HepG2 (cell line): ENCODE data around the gene PLCB1. TPM values are rescaled to one million over a fixed set of nuclear protein-coding genes. Genes with fewer than 3 reads are reported as not detected.
A peak's percentile ranks its signal among the peaks of the same experiment; 100 is the strongest.

ENCODE experiments used
- AHR ChIP-seq: IDR thresholded peaks from 2 replicates; pipeline ENCODE4 v1.6.1; 2018; ENCODE audit warnings: missing genetic modification reagents, missing compliant biosample characterization
- ATAD3A ChIP-seq: sonication (generic); formaldehyde crosslinking; IDR thresholded peaks from 2 replicates; pipeline ENCODE4 v1.4.0; 2020; ENCODE audit warnings: missing genetic modification reagents
- CHD4 ChIP-seq: fragments of 200-600 bp; sonication (generic); IDR thresholded peaks from 2 replicates; pipeline ENCODE4 v1.7.0; 2017; ENCODE audit warnings: mild to moderate bottlenecking, low read length, borderline replicate concordance
- EHMT2 ChIP-seq: fragments of 200-600 bp; sonication (generic); IDR thresholded peaks from 2 replicates; pipeline ENCODE4 v1.7.0; 2017; ENCODE audit warnings: antibody characterized with exemption, low read depth, low read length, borderline replicate concordance
- IKZF1 ChIP-seq: fragments of 450-650 bp; IDR thresholded peaks from 2 replicates; pipeline ENCODE4 v1.7.1; 2016
- IKZF4 ChIP-seq: sonication (generic); formaldehyde crosslinking; IDR thresholded peaks from 2 replicates; pipeline ENCODE4 v1.5.1; 2020; ENCODE audit warnings: borderline replicate concordance, mild to moderate bottlenecking, low read depth, missing genetic modification reagents; ENCODE audit errors: not compliant biosample characterization
- KLF15 ChIP-seq: sonication (generic); formaldehyde crosslinking; IDR thresholded peaks from 2 replicates; pipeline ENCODE4 v1.8.1; 2023; ENCODE audit warnings: borderline replicate concordance, mild to moderate bottlenecking, inconsistent platforms, missing genetic modification reagents, mixed read lengths
- RFX1 ChIP-seq: fragments of 450-650 bp; IDR thresholded peaks from 2 replicates; pipeline ENCODE4 v1.6.1; 2017
- TGIF2 ChIP-seq: IDR thresholded peaks from 2 replicates; pipeline ENCODE4 v1.6.1; 2016; ENCODE audit warnings: control low read depth, missing compliant biosample characterization
- ZEB1 ChIP-seq: IDR thresholded peaks from 2 replicates; pipeline ENCODE4 v1.6.1; 2012; ENCODE audit warnings: mild to moderate bottlenecking, low read depth, inconsistent platforms; ENCODE audit not compliant: insufficient replicate concordance
- ZFAT ChIP-seq: sonication (generic); formaldehyde crosslinking; conservative IDR thresholded peaks from 2 replicates; pipeline ENCODE4 v1.8.1; 2023; ENCODE audit warnings: missing genetic modification reagents, inconsistent platforms
- ZNF10 ChIP-seq: sonication (generic); formaldehyde crosslinking; IDR thresholded peaks from 2 replicates; pipeline ENCODE4 v1.4.0; 2020; ENCODE audit warnings: mild to moderate bottlenecking, low read depth, missing genetic modification reagents, borderline replicate concordance
- ZNF382 ChIP-seq: sonication (generic); formaldehyde crosslinking; IDR thresholded peaks from 2 replicates; pipeline ENCODE4 v1.5.0; 2020; ENCODE audit warnings: missing genetic modification reagents, mild to moderate bottlenecking, borderline replicate concordance
- ZNF446 ChIP-seq: sonication (generic); formaldehyde crosslinking; IDR thresholded peaks from 2 replicates; pipeline ENCODE4 v1.5.0; 2020; ENCODE audit warnings: mild to moderate bottlenecking, missing genetic modification reagents
- ZNF484 ChIP-seq: sonication (generic); formaldehyde crosslinking; IDR thresholded peaks from 2 replicates; pipeline ENCODE4 v1.5.1; 2020; ENCODE audit warnings: mild to moderate bottlenecking, low read depth, missing genetic modification reagents, borderline replicate concordance
- ZNF501 ChIP-seq: sonication (generic); formaldehyde crosslinking; IDR thresholded peaks from 2 replicates; pipeline ENCODE4 v1.5.1; 2020; ENCODE audit warnings: mild to moderate bottlenecking, moderate library complexity, missing genetic modification reagents
- ZNF761 ChIP-seq: sonication (generic); formaldehyde crosslinking; conservative IDR thresholded peaks from 2 replicates; pipeline ENCODE4 v1.4.0; 2020; ENCODE audit warnings: mild to moderate bottlenecking, missing genetic modification reagents
- ZSCAN30 ChIP-seq: sonication (generic); formaldehyde crosslinking; IDR thresholded peaks from 2 replicates; pipeline ENCODE4 v1.5.0; 2020; ENCODE audit warnings: mild to moderate bottlenecking, missing genetic modification reagents
- ZZZ3 ChIP-seq: sonication (generic); formaldehyde crosslinking; IDR thresholded peaks from 2 replicates; pipeline ENCODE4 v1.4.0; 2020; ENCODE audit warnings: missing genetic modification reagents, mild to moderate bottlenecking, borderline replicate concordance
- polyA plus RNA-seq, 8 experiments: library from polyadenylated mRNA; depleted of rRNA in 3 of 8; stranded (reverse) in 7 of 8; unstranded in 1 of 8; fragments of >200 nt; fragmentation: Illumina TruSeq in 4 of 8; extraction: Trizol in 4 of 8; gene quantifications; 2 replicates each; pipeline versions ENCODE4 v1.2.1 to v1.2.3, GENCODE V29; 2011 to 2016; ENCODE audit warnings: low read depth in 4 of 8, missing spikeins in 1 of 8, mixed read lengths in 1 of 8; ENCODE audit not compliant: insufficient read depth in 1 of 8
- total RNA-seq, 5 experiments: library from RNA; depleted of rRNA; stranded (reverse); fragments of >200 nt; fragmentation: Illumina TruSeq; extraction: Trizol; gene quantifications; 2 replicates each; pipeline ENCODE4 v1.2.3, GENCODE V29; 2016; ENCODE audit warnings: low read depth in 1 of 5
- TF ChIP-seq, protein P1 (sequence below), 2 experiments: IDR thresholded peaks; 2 replicates each; pipeline ENCODE4 v1.6.1; 2011 to 2012; ENCODE audit warnings: low read length in 2 of 2, borderline replicate concordance in 1 of 2, low read depth in 1 of 2, mild to moderate bottlenecking in 1 of 2, moderate library complexity in 1 of 2
- TF ChIP-seq, protein P2 (sequence below): sonication (generic); formaldehyde crosslinking; IDR thresholded peaks from 2 replicates; pipeline ENCODE4 v1.5.0; 2020; ENCODE audit warnings: missing genetic modification reagents, mild to moderate bottlenecking, borderline replicate concordance
- TF ChIP-seq, protein P3 (sequence below): sonication (generic); formaldehyde crosslinking; IDR thresholded peaks from 2 replicates; pipeline ENCODE4 v1.4.0; 2020; ENCODE audit warnings: mild to moderate bottlenecking, missing genetic modification reagents, borderline replicate concordance
- TF ChIP-seq, protein P4 (sequence below): sonication (generic); formaldehyde crosslinking; IDR thresholded peaks from 2 replicates; pipeline ENCODE4 v1.5.0; 2020; ENCODE audit warnings: missing genetic modification reagents

PLCB1 gene
- total and polyA plus RNA-seq, 2 of the 13 experiments (the other 11 are each of a cell fraction or from before 2014, with no cell fraction given): 42.4 to 55.9 TPM

DNA sequence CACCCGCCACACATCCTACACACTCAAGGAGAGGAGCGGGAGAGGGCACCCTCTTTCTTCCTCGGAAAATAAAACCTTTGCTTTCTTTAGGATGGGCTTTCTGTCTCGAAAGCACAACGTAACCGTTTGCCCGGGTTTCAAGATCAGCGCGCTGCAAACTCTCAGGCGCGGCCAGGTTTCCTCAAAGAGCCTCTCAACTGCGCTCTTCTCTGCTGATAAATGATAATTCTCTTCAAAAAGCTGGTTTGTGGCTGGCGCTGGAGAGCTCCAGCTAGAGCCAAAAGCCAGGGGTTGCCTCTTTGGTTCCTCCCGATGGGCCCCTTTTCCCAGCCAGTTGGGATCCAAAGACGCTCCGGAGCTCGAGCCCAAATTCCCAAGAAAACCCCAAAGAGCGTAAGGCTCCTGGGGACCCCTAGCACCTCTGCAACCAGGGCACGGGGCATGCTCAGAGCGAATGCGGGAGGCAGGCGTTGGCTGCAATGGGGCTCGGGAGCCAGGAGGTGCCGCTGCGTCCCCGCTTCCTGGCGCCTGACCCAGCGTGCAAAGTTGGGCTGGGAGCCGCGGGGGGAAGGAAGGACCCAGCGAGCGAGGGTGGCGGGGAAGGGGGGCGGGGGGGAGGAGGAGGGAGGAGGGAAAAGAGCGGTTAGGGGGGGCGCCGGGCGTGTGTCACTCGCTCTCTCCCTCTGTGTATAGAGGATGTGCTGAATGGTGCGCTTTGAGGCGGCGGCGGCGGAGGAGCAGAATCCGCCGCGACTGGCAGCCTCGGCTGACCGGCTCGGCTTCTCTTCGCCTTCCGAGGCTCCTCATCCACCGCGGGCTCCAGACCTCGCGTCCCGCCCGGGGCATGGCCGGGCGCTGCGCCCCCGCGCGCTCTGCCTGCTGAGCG, at the start of gene PLCB1 (continued):
- TF ChIP-seq, protein P1, sequence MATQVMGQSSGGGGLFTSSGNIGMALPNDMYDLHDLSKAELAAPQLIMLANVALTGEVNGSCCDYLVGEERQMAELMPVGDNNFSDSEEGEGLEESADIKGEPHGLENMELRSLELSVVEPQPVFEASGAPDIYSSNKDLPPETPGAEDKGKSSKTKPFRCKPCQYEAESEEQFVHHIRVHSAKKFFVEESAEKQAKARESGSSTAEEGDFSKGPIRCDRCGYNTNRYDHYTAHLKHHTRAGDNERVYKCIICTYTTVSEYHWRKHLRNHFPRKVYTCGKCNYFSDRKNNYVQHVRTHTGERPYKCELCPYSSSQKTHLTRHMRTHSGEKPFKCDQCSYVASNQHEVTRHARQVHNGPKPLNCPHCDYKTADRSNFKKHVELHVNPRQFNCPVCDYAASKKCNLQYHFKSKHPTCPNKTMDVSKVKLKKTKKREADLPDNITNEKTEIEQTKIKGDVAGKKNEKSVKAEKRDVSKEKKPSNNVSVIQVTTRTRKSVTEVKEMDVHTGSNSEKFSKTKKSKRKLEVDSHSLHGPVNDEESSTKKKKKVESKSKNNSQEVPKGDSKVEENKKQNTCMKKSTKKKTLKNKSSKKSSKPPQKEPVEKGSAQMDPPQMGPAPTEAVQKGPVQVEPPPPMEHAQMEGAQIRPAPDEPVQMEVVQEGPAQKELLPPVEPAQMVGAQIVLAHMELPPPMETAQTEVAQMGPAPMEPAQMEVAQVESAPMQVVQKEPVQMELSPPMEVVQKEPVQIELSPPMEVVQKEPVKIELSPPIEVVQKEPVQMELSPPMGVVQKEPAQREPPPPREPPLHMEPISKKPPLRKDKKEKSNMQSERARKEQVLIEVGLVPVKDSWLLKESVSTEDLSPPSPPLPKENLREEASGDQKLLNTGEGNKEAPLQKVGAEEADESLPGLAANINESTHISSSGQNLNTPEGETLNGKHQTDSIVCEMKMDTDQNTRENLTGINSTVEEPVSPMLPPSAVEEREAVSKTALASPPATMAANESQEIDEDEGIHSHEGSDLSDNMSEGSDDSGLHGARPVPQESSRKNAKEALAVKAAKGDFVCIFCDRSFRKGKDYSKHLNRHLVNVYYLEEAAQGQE (IDR thresholded peaks at IDR 0.05; ENCODE audit: borderline replicate concordance in 1 of 2, low read depth in 1 of 2, low read length in 2 of 2): no peak
- peak; percentile 55; the same call in 1 of the 2 replicates for TF ChIP-seq CHD4
- TF ChIP-seq ZZZ3 (CRISPR knock-in tag): no peak
- TF ChIP-seq IKZF4: peak; percentile 31
- TF ChIP-seq EHMT2: no peak
- no peak for TF ChIP-seq ZNF484 (CRISPR knock-in tag)
- TF ChIP-seq ATAD3A (CRISPR knock-in tag): no peak
- TF ChIP-seq, protein P2, sequence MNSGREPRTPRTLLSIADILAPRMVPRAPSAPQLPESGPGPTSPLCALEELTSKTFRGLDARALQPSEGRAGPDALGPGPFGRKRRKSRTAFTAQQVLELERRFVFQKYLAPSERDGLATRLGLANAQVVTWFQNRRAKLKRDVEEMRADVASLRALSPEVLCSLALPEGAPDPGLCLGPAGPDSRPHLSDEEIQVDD (CRISPR knock-in tag): no peak
- no peak for TF ChIP-seq ZSCAN30 (CRISPR knock-in tag)
- peak; percentile 67; the same call in 1 of the 2 replicates for TF ChIP-seq ZNF446 (CRISPR knock-in tag)
- peak; percentile 67; the same call in 1 of the 2 replicates for TF ChIP-seq TGIF2 (CRISPR knock-in tag)
- peak; percentile 84 for TF ChIP-seq ZNF501 (CRISPR knock-in tag)
- no peak for TF ChIP-seq ZNF382 (CRISPR knock-in tag)
- TF ChIP-seq ZEB1: no peak
- TF ChIP-seq, protein P3, sequence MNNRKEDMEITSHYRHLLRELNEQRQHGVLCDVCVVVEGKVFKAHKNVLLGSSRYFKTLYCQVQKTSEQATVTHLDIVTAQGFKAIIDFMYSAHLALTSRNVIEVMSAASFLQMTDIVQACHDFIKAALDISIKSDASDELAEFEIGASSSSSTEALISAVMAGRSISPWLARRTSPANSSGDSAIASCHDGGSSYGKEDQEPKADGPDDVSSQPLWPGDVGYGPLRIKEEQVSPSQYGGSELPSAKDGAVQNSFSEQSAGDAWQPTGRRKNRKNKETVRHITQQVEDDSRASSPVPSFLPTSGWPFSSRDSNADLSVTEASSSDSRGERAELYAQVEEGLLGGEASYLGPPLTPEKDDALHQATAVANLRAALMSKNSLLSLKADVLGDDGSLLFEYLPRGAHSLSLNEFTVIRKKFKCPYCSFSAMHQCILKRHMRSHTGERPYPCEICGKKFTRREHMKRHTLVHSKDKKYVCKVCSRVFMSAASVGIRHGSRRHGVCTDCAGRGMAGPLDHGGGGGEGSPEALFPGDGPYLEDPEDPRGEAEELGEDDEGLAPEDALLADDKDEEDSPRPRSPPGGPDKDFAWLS (CRISPR knock-in tag): no peak
- TF ChIP-seq, protein P4, sequence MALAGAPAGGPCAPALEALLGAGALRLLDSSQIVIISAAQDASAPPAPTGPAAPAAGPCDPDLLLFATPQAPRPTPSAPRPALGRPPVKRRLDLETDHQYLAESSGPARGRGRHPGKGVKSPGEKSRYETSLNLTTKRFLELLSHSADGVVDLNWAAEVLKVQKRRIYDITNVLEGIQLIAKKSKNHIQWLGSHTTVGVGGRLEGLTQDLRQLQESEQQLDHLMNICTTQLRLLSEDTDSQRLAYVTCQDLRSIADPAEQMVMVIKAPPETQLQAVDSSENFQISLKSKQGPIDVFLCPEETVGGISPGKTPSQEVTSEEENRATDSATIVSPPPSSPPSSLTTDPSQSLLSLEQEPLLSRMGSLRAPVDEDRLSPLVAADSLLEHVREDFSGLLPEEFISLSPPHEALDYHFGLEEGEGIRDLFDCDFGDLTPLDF (CRISPR knock-in tag): no peak
- no peak for TF ChIP-seq IKZF1
- TF ChIP-seq RFX1: no peak
- TF ChIP-seq ZNF10: no peak
- no peak for TF ChIP-seq ZNF761 (CRISPR knock-in tag)
- TF ChIP-seq KLF15 (CRISPR knock-in tag): no peak
- TF ChIP-seq AHR: 0 out of 2 replicates have a peak, but pooled peaks have one; percentile 73
- TF ChIP-seq ZFAT (CRISPR knock-in tag): no peak
